ENCODE data around the gene RNF114.
"Not testable (repeated sequence)": the region's sequence is repeated elsewhere in the genome, so short reads cannot be mapped to it uniquely, and the experiment has no call there.

The RNF114 gene

GRCh38 chr20:49999329-49999728 is 63.1 kb downstream of the RNF114 start:
- no peak overlapping the region for H3K9ac ChIP-seq (ENCODE audit: low read depth, low read length, poor library complexity, severe bottlenecking)
- no peaks in the 10 kb centered on the region for H3K9me3 ChIP-seq (ENCODE audit: insufficient read depth, low read depth, low read length)
- no peak for TF ChIP-seq CTCF (conservative IDR thresholded peaks at IDR 0.05; ENCODE audit: low read length)
- TF ChIP-seq EZH2phosphoT487 (IDR thresholded peaks at IDR 0.05; ENCODE audit: borderline replicate concordance), result no peak
- H3F3A ChIP-seq (ENCODE audit: low read depth), result no peaks in the 10 kb centered on the region
- no peaks in the 10 kb centered on the region for H4K20me1 ChIP-seq (ENCODE audit: insufficient read depth, low read length, poor library complexity, severe bottlenecking)
- H3K4me3 ChIP-seq (ENCODE audit: low read length, poor library complexity, severe bottlenecking), result no peak overlapping the region
- no peaks in the 10 kb centered on the region for H3K27me3 ChIP-seq (ENCODE audit: insufficient read depth, low read length, poor library complexity, severe bottlenecking)
- no peaks in the 10 kb centered on the region for H3K79me2 ChIP-seq (ENCODE audit: insufficient read depth, low read length)
- no peaks in the 10 kb centered on the region for H3K9me2 ChIP-seq (replicated peaks; ENCODE audit: low read depth, low read length)
- H3K4me1 ChIP-seq (ENCODE audit: insufficient read depth, low read length, poor library complexity, severe bottlenecking), result no peaks in the 10 kb centered on the region
- no peaks in the 10 kb centered on the region for H3K36me3 ChIP-seq (ENCODE audit: insufficient read depth, low read length)
- no peak overlapping the region for H2AFZ ChIP-seq (ENCODE audit: low read length)
- no peak overlapping the region for H3K4me2 ChIP-seq (ENCODE audit: low read depth, low read length, poor library complexity, severe bottlenecking)

DNA sequence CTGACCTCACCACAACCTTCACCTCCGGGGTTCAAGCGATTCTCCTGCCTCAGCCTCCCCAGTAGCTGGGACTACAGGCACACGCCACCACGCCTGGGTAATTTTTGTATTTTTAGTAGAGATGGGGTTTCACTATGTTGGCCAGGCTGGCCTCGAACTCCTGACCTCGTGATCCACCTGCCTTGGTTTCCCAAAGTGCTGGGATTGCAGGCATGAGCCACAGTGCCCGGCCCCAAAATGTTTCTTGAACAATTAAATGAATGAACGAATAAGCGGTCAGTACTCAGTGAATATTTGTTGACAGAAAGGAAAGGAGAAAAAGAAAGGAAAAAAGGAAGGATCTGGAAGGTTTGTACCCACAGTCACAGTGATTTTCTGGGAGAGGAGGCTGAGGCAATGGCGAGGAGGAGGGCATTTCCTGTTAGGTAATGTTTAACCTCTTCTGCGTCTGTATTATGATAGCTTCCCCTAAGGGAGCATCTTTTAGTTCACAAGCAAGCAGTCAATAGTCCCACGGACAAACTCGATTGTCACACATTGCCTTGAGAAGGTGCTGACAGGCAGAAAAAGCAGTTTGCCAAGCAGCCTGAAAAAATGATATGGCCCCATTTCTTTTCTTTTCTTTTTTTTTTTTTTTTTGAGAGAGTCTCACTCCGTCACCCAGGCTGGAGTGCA is 64.5 kb downstream of the RNF114 start:
- H3K4me2 ChIP-seq (ENCODE audit: low read depth, low read length, poor library complexity, severe bottlenecking); H4K20me1 ChIP-seq (ENCODE audit: insufficient read depth, low read length, poor library complexity, severe bottlenecking); H3K4me3 ChIP-seq (ENCODE audit: low read length, poor library complexity, severe bottlenecking); H3K4me1 ChIP-seq (ENCODE audit: insufficient read depth, low read length, poor library complexity, severe bottlenecking); H3K27me3 ChIP-seq (ENCODE audit: insufficient read depth, low read length, poor library complexity, severe bottlenecking); H3K79me2 ChIP-seq (ENCODE audit: insufficient read depth, low read length); H3K9me2 ChIP-seq (replicated peaks; ENCODE audit: low read depth, low read length); H3F3A ChIP-seq (ENCODE audit: low read depth); H3K36me3 ChIP-seq (ENCODE audit: insufficient read depth, low read length); H3K9ac ChIP-seq (ENCODE audit: low read depth, low read length, poor library complexity, severe bottlenecking); H2AFZ ChIP-seq (ENCODE audit: low read length); H3K9me3 ChIP-seq (ENCODE audit: insufficient read depth, low read depth, low read length): not testable (repeated sequence)

GRCh38 chr20:50001784-50002311 is 65.7 kb downstream of the RNF114 start:
- no peak overlapping the region for H3K4me2 ChIP-seq (ENCODE audit: low read depth, low read length, poor library complexity, severe bottlenecking)
- H2AFZ ChIP-seq (ENCODE audit: low read length), result no peak overlapping the region
- no peaks in the 10 kb centered on the region for H3K36me3 ChIP-seq (ENCODE audit: insufficient read depth, low read length)
- H3K79me2 ChIP-seq (ENCODE audit: insufficient read depth, low read length), result no peaks in the 10 kb centered on the region
- no peaks in the 10 kb centered on the region for H4K20me1 ChIP-seq (ENCODE audit: insufficient read depth, low read length, poor library complexity, severe bottlenecking)
- no peaks in the 10 kb centered on the region for H3F3A ChIP-seq (ENCODE audit: low read depth)
- TF ChIP-seq CTCF (conservative IDR thresholded peaks at IDR 0.05; ENCODE audit: low read length) (no peak), EZH2phosphoT487 (IDR thresholded peaks at IDR 0.05; ENCODE audit: borderline replicate concordance) (no peak)
- H3K9me2 ChIP-seq (replicated peaks; ENCODE audit: low read depth, low read length), result no peaks in the 10 kb centered on the region
- no peak overlapping the region for H3K9ac ChIP-seq (ENCODE audit: low read depth, low read length, poor library complexity, severe bottlenecking)
- H3K9me3 ChIP-seq (ENCODE audit: insufficient read depth, low read depth, low read length), result no peaks in the 10 kb centered on the region
- no peak overlapping the region for H3K4me3 ChIP-seq (ENCODE audit: low read length, poor library complexity, severe bottlenecking)
- H3K4me1 ChIP-seq (ENCODE audit: insufficient read depth, low read length, poor library complexity, severe bottlenecking), result peaks cover 12% of the 10 kb centered on the region
- H3K27me3 ChIP-seq (ENCODE audit: insufficient read depth, low read length, poor library complexity, severe bottlenecking), result no peaks in the 10 kb centered on the region

DNA sequence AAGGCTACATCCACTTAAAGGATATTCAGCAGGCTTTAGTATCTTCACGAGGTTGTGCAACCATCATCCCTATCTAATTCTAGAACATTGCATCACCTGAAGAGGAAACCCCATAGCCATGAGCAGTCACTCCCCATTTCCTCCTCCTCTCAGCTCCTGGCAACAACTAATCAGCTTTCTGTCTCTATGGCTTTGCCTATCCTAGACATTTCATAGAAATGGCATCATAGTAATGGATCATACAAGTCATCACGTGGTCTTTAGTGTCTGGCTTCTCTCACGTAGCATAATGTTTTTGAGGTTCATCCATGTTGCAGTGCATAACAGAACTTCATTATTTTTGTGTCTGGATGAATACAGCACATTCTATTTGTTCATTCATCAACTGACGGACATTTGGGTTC is 67.1 kb downstream of the RNF114 start:
- Histone ChIP-seq H4K20me1 (ENCODE audit: insufficient read depth, low read length, poor library complexity, severe bottlenecking) (no peaks in the 10 kb centered on the region), H3K27me3 (ENCODE audit: insufficient read depth, low read length, poor library complexity, severe bottlenecking) (no peaks in the 10 kb centered on the region), H3F3A (ENCODE audit: low read depth) (no peaks in the 10 kb centered on the region), H2AFZ (ENCODE audit: low read length) (no peak overlapping the region), H3K4me1 (ENCODE audit: insufficient read depth, low read length, poor library complexity, severe bottlenecking) (peaks cover 12% of the 10 kb centered on the region), H3K79me2 (ENCODE audit: insufficient read depth, low read length) (no peaks in the 10 kb centered on the region), H3K9me3 (ENCODE audit: insufficient read depth, low read depth, low read length) (no peaks in the 10 kb centered on the region), H3K36me3 (ENCODE audit: insufficient read depth, low read length) (no peaks in the 10 kb centered on the region), H3K4me2 (ENCODE audit: low read depth, low read length, poor library complexity, severe bottlenecking) (no peak overlapping the region), H3K4me3 (ENCODE audit: low read length, poor library complexity, severe bottlenecking) (no peak overlapping the region), H3K9ac (ENCODE audit: low read depth, low read length, poor library complexity, severe bottlenecking) (no peak overlapping the region), H3K9me2 (replicated peaks; ENCODE audit: low read depth, low read length) (no peaks in the 10 kb centered on the region)
- TF ChIP-seq CTCF (conservative IDR thresholded peaks at IDR 0.05; ENCODE audit: low read length) (no peak), EZH2phosphoT487 (IDR thresholded peaks at IDR 0.05; ENCODE audit: borderline replicate concordance) (no peak)
